ENCODE data around the gene CACUL1. TPM values are rescaled to one million over a fixed set of nuclear protein-coding genes. Genes with fewer than 3 reads are reported as not detected.

Gene CACUL1
- total and polyA plus RNA-seq, 4 donors: 3.9 to 15.8 (median 13.1) TPM

- Histone ChIP-seq H3K36me3 (ENCODE audit: control insufficient read depth in 4 of 4, insufficient read depth in 3 of 4, low read depth in 1 of 4, low read length in 3 of 4) (no peaks in the 10 kb centered on the region), H3K9me3 (ENCODE audit: control insufficient read depth in 4 of 4, low read length in 3 of 4) (no peaks in the 10 kb centered on the region), H3K4me1 (ENCODE audit: control insufficient read depth in 4 of 4, insufficient read depth in 4 of 4, low read length in 3 of 4) (peaks cover 6 to 14% (median 11%) of the 10 kb centered on the region in 4 donors), H3K9ac (ENCODE audit: low read depth in 1 of 2, low read length in 2 of 2) (no peak overlapping the region), H3K27ac (ENCODE audit: low read depth in 1 of 2, low read length in 2 of 2) (no peak overlapping the region), H3K4me3 (ENCODE audit: low read depth in 1 of 3, low read length in 3 of 3) (no peak overlapping the region), H3K27me3 (ENCODE audit: control insufficient read depth in 4 of 4, insufficient read depth in 4 of 4, low read length in 3 of 4) (no peaks in the 10 kb centered on the region)
- DNase-seq (ENCODE audit: low spot score): no peak
- WGBS: 62% methylated on average over 5 of the region's 5 CpGs
- no peak for TF ChIP-seq JUND (IDR thresholded peaks at IDR 0.05)
Measured at GRCh38 chr10:118776960-118777359, 22.2 kb upstream of the CACUL1 start.

GRCh38 chr10:118776033-118776432 lies 21.3 kb upstream of the CACUL1 start:
- Histone ChIP-seq H3K27ac (ENCODE audit: low read depth in 1 of 2, low read length in 2 of 2) (no peak overlapping the region), H3K36me3 (ENCODE audit: control insufficient read depth in 4 of 4, insufficient read depth in 3 of 4, low read depth in 1 of 4, low read length in 3 of 4) (no peaks in the 10 kb centered on the region), H3K27me3 (ENCODE audit: control insufficient read depth in 4 of 4, insufficient read depth in 4 of 4, low read length in 3 of 4) (no peaks in the 10 kb centered on the region), H3K9ac (ENCODE audit: low read depth in 1 of 2, low read length in 2 of 2) (no peak overlapping the region), H3K9me3 (ENCODE audit: control insufficient read depth in 4 of 4, low read length in 3 of 4) (no peaks in the 10 kb centered on the region), H3K4me3 (ENCODE audit: low read depth in 1 of 3, low read length in 3 of 3) (no peak overlapping the region), H3K4me1 (ENCODE audit: control insufficient read depth in 4 of 4, insufficient read depth in 4 of 4, low read length in 3 of 4) (peaks cover 6 to 14% (median 11%) of the 10 kb centered on the region in 4 donors)
- TF ChIP-seq GABPA (IDR thresholded peaks at IDR 0.05 in 1 of 2, conservative IDR thresholded peaks at IDR 0.05 in 1 of 2) (no peak), SP1 (IDR thresholded peaks at IDR 0.05) (no peak), REST (IDR thresholded peaks at IDR 0.05) (no peak), MAX (IDR thresholded peaks at IDR 0.05) (no peak), RAD21 (IDR thresholded peaks at IDR 0.05) (no peak), TAF1 (conservative IDR thresholded peaks at IDR 0.05) (no peak), CTCF (IDR thresholded peaks at IDR 0.05; ENCODE audit: low read depth, low read length, missing input control) (no peak), ATF3 (IDR thresholded peaks at IDR 0.05) (no peak)
- DNase-seq (ENCODE audit: low spot score): no peak
- WGBS: 97% methylated on average over 3 of the region's 3 CpGs

GRCh38 chr10:118775478-118775877 lies 20.7 kb upstream of the CACUL1 start:
- H3K4me3 ChIP-seq (ENCODE audit: low read depth in 1 of 3, low read length in 3 of 3): no peak overlapping the region
- TF ChIP-seq CTCF (IDR thresholded peaks at IDR 0.05; ENCODE audit: low read depth, low read length, missing input control) (peak; percentile 21), ZBTB33 (IDR thresholded peaks at IDR 0.05) (no peak), FOXA1 (IDR thresholded peaks at IDR 0.05) (no peak), RAD21 (IDR thresholded peaks at IDR 0.05) (peak; percentile 19), ATF3 (IDR thresholded peaks at IDR 0.05) (no peak), FOXA2 (IDR thresholded peaks at IDR 0.05) (no peak)
- peaks cover 6 to 14% (median 11%) of the 10 kb centered on the region in 4 donors for H3K4me1 ChIP-seq (ENCODE audit: control insufficient read depth in 4 of 4, insufficient read depth in 4 of 4, low read length in 3 of 4)
- DNase-seq (ENCODE audit: low spot score): no peak
- 56% methylated on average over 7 of the region's 7 CpGs for WGBS
- H3K27ac ChIP-seq (ENCODE audit: low read depth in 1 of 2, low read length in 2 of 2): no peak overlapping the region
- H3K9me3 ChIP-seq (ENCODE audit: control insufficient read depth in 4 of 4, low read length in 3 of 4): no peaks in the 10 kb centered on the region
- no peaks in the 10 kb centered on the region for H3K27me3 ChIP-seq (ENCODE audit: control insufficient read depth in 4 of 4, insufficient read depth in 4 of 4, low read length in 3 of 4)
- H3K36me3 ChIP-seq (ENCODE audit: control insufficient read depth in 4 of 4, insufficient read depth in 3 of 4, low read depth in 1 of 4, low read length in 3 of 4): no peaks in the 10 kb centered on the region
- H3K9ac ChIP-seq (ENCODE audit: low read depth in 1 of 2, low read length in 2 of 2): no peak overlapping the region

All from liver (tissue), 9 donors.